GM19397 (cell line): ENCODE measurements around the gene HMOX1.
"Not testable (repeated sequence)": the region's sequence is repeated elsewhere in the genome, so short reads cannot be mapped to it uniquely, and the experiment has no call there.

Experiments used
- ATAC-seq: cut with Tn5 transposase; IDR thresholded peaks from one replicate; pipeline ENCODE4 v1.9.1; 2021; ENCODE audit warnings: mild to moderate bottlenecking, moderate library complexity; ENCODE audit not compliant: unreplicated experiment

HMOX1 gene

GRCh38 chr22:35431483-35432227 lies 50.8 kb downstream of the HMOX1 start:
- ATAC-seq, result no peak

DNA sequence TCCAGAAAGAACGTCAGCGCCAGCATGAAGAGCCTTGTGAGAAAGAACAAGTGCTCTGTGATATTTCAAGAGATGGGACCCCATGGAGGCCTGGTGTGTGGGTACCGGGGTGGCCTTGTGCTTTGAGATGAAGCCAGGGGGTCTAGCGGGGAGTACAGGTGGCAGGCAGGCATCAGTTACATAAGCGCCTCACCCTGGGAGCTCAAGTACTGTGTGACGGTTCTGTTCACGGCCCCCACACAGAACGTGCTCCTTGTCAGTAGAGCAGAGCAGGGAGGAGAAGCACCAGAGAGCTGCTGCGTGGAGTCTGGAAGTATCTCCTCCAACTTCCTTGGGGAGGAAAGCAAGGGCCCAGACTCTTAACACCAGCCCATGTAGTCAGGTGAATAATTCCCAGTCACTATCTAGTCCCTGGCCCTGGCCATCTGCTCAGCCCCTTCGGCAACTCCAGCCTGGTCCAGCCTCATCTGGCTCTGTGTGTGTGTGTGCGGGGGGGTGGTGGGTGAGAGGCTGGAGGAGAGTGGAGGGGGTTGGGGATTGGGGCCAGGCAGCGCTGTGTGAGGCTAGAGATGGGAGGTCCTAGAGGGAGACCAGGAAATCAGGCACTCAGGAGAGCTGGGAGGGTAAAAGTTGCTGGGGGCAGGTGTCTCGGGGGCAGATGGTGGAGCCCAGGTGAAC lies 51.5 kb downstream of the HMOX1 start:
- no peak for ATAC-seq

DNA sequence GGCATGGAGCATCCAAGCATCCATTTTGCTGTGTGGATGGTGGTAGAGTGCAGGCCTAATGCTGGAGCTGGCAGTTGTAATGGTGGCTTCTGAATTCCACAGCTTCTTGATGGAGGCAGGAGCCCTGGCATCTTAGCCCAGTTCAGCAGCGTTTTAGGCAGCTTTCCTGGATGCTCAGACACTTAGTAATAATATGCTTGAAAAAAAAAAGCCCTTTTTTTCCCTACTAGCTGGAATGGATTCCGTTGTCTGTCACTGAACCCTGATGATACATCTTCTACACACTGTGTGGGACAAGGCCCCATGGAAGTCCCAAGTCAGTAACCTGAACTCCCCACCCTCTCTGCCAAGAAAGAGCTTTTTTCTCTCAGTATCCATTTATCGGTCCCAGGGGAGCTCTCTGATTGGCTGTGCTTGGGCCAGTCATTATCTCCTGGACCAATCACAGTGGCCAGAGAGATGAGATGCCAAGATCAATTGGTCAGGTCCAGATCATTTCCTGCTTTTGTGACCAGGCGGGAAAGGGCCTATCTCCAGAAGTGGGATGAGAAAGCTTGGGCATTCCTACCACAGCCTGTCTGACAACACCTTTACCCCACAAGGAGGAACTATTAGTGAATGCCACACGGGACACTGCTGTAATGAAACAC lies 53.3 kb downstream of the HMOX1 start:
- ATAC-seq, result no peak

- ATAC-seq, result no peak
Measured at GRCh38 chr22:35435201-35435740, 54.4 kb downstream of the HMOX1 start.

- no peak for ATAC-seq
Measured at GRCh38 chr22:35436421-35436820, 55.5 kb downstream of the HMOX1 start.

DNA sequence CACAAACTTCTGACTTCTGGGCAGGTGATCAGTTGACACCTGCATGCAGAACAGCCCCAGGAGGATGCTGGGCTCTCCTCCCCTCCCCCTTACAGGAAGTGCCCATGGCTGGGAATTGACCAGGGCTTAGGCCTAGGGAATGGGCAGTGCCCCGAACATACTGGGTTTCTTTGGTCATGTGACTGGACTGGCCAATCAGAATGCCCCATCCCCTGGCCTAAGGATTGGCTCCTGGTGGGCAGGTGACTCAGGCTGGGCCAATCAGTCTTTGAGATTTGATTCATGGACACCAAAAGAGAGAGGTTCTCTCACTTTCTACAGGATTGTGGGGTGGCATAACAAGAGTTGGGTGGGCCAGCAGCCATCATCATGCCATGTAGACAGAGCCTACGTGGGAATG lies 56.2 kb downstream of the HMOX1 start:
- ATAC-seq, result no peak

GRCh38 chr22:35438673-35439364 lies 57.9 kb downstream of the HMOX1 start:
- ATAC-seq, result not testable (repeated sequence)

DNA sequence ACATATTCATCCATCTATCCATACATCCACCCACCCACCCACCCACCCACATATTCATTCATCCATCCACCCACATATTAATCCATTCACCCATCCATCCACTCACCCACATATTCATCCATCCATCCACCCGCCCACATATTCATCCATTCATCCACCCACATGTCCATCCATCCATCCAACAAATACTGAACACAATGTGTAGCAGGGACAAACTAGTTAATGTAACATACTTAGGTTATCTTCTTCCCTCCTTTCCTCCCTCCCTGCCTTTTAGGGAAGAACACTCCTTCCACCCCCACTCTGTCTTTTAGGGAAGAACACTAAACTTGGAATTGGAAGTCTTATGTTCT lies 58.4 kb downstream of the HMOX1 start:
- no peak for ATAC-seq

- no peak for ATAC-seq
Measured at GRCh38 chr22:35440129-35440528, 59.2 kb downstream of the HMOX1 start.

GRCh38 chr22:35441489-35442100 lies 60.7 kb downstream of the HMOX1 start:
- ATAC-seq, result no peak

DNA sequence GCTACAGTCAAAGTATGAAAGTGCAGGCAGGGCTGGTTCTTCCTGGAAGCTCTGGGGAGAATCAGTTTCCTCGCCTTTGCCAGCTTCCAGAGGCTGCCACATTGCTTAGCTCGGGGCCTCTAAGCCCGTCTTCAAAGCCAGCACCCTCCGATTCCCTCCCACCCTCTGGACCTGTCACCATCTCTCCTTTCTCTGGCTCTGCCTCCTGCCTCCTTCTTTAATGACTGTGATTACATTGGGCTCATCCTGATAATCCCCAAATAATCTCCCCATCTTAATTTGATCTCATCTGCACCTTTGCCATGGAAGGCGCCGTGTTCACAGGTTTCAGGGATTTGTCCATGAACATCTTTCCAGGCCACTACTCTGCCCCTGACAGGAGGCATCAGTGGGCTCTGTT lies 61.6 kb downstream of the HMOX1 start:
- ATAC-seq, result no peak

DNA sequence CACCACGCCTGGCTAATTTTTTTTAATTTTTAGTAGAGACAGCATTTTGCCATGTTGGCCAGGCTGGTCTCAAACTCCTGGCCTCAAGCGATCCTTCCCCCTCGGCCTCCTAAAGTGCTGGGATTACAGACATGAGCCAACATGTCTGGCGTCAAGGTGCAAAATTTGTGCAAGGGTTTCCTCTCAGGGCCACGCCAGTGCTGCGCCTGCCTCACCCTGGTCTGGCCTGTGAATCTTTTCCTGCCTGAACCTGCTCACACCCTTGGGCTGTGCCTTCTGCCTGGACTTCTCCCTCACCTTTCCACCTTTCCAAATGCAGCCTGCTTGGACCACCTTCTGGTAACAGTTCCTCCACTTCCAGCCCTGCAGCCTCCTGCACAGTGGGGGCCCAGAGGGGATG lies 62.4 kb downstream of the HMOX1 start:
- ATAC-seq, result no peak
